BE2C (cell line): ENCODE results near the gene SSH3.

Source experiments
- DNase-seq: peaks from one replicate; pipeline ENCODE4 v3.0.0-alpha.2; 2020
- H3K27me3 ChIP-seq: fragments of 250-450 bp; sonication (Bioruptor Pico); 2 replicates; pipeline ENCODE4 v1.5.1; 2020; ENCODE audit warnings: mild to moderate bottlenecking
- H3K36me3 ChIP-seq: fragments of 250-450 bp; sonication (Bioruptor Pico); 2 replicates; pipeline ENCODE4 v1.5.1; 2020; ENCODE audit warnings: mild to moderate bottlenecking
- H3K4me1 ChIP-seq: fragments of 250-450 bp; sonication (Bioruptor Pico); 2 replicates; pipeline ENCODE4 v1.5.1; 2020
- H3K4me3 ChIP-seq: 2 replicates; pipeline ENCODE4 v1.5.1; 2011; ENCODE audit warnings: low read depth, low read length
- H3K9me3 ChIP-seq: fragments of 250-450 bp; sonication (Bioruptor Pico); 2 replicates; pipeline ENCODE4 v1.5.1; 2020
- TF ChIP-seq, protein P1 (sequence below): IDR thresholded peaks from 2 replicates; pipeline ENCODE4 v1.5.1; 2012; ENCODE audit warnings: mild to moderate bottlenecking, low read depth, low read length

The SSH3 gene

DNA sequence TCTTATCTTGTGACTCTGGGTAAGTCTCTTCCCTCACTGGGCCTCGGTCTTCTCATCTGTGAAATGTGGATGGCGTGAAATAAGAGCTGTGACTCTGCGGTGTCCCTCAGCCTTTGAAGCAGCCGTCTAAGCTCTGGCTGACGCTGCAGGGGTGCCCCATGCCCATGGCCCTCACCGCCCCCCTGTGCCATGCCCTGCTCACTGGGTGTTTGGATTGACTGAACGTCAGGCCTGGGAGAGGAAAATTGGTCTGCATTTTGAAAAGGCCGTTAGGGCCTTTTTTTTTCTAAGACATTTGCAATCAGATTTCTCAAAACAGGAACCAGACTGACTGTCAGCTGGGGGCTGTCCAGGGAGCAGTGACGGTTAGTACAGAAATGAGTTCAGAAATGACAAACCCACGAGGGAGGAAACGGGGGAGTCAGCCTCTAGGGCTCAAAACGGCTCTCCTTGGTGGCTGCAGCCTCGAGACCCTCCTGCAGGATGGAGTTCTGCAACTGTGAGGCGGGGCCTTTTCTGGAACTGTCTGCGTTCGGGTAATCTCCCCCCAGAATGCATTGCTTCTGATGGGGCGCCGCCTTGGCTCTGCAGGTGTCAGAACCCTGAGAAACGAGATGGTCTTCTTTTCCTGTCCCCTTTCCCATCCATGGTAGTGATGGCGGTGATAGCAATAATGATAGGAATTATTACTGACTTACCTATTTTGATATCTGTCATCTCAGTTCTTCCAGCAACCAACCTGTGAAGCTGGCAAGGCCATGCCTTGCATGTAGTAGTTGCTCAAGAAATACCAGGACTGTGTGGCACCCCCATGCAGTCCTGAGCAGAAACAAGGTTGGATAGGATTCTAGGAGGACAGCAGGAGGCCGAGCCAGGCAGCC is 35.0 kb upstream of the SSH3 start:
- DNase-seq = no peak
- Histone ChIP-seq H3K4me3 (peak overlapping the region; percentile 89; the same call in 1 of the 2 replicates), H3K4me1 (peaks cover 29% of the 10 kb centered on the region), H3K36me3 (peaks cover 18% of the 10 kb centered on the region), H3K9me3 (no peaks in the 10 kb centered on the region), H3K27me3 (no peaks in the 10 kb centered on the region)
- TF ChIP-seq, protein P1, sequence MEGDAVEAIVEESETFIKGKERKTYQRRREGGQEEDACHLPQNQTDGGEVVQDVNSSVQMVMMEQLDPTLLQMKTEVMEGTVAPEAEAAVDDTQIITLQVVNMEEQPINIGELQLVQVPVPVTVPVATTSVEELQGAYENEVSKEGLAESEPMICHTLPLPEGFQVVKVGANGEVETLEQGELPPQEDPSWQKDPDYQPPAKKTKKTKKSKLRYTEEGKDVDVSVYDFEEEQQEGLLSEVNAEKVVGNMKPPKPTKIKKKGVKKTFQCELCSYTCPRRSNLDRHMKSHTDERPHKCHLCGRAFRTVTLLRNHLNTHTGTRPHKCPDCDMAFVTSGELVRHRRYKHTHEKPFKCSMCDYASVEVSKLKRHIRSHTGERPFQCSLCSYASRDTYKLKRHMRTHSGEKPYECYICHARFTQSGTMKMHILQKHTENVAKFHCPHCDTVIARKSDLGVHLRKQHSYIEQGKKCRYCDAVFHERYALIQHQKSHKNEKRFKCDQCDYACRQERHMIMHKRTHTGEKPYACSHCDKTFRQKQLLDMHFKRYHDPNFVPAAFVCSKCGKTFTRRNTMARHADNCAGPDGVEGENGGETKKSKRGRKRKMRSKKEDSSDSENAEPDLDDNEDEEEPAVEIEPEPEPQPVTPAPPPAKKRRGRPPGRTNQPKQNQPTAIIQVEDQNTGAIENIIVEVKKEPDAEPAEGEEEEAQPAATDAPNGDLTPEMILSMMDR = no peak

DNA sequence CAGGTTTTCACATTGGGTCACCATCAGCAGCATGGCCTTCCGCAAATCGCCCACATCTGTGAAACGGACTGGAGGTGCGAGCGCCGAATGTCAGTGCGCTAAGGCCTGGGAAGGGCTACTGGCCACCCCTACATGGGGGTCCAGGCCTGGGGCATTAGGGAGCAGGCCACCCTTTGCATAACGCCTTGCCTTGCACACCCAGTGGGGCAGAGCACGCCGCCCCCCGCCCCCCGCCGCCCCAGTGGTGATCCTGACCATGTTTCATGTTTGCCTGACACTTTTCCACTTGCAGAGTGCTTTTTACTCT is 34.4 kb upstream of the SSH3 start:
- DNase-seq = no peak
- Histone ChIP-seq H3K4me1 (peaks cover 29% of the 10 kb centered on the region), H3K9me3 (no peaks in the 10 kb centered on the region), H3K4me3 (no peak overlapping the region), H3K27me3 (no peaks in the 10 kb centered on the region), H3K36me3 (peaks cover 18% of the 10 kb centered on the region)
- TF ChIP-seq, protein P1 = no peak

DNA sequence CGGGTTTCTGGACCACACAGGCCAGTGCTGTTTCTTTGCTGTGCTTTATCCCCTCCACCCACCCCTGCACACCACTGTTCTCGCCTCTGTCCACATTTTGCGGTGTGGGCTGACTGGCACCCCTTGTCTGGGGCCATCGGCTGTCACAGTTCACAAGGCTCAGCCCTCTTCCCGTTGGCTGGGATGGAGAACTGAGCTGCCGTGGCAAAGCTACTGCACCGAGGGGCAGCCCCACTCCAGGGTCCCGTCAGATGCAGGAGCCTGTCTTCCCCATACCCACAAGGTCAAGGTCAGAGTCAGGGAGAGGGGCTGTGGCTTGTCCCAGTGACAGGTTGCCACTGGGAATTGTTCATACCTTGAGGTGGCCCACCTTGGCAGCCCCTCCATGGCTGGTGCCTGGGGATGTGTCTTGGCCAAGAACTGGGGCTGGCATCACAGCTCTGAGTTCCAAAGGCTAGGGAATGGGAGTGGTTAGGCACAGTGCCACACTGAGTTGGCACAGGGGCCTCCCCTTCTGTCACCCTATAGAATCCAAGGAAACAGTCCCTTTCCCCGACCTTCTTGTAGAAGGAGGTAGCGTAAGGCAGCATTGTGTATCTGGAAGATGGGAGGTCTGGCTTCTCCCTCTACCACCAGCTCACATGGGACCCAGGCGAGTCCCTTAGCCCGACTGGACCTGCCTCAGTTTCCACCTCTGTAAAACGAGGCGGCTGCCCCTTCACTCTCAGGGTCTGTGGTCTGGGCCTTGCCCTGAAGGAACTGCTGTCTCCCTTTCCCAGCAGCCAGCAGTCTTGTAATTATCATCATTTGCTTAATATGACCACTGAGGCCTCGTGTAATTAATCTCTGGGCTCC is 33.7 kb upstream of the SSH3 start:
- Histone ChIP-seq H3K36me3 (peaks cover 18% of the 10 kb centered on the region), H3K27me3 (no peaks in the 10 kb centered on the region), H3K4me3 (peak overlapping the region; percentile 28), H3K4me1 (peaks cover 29% of the 10 kb centered on the region), H3K9me3 (no peaks in the 10 kb centered on the region)
- DNase-seq = no peak
- TF ChIP-seq, protein P1 = no peak

DNA sequence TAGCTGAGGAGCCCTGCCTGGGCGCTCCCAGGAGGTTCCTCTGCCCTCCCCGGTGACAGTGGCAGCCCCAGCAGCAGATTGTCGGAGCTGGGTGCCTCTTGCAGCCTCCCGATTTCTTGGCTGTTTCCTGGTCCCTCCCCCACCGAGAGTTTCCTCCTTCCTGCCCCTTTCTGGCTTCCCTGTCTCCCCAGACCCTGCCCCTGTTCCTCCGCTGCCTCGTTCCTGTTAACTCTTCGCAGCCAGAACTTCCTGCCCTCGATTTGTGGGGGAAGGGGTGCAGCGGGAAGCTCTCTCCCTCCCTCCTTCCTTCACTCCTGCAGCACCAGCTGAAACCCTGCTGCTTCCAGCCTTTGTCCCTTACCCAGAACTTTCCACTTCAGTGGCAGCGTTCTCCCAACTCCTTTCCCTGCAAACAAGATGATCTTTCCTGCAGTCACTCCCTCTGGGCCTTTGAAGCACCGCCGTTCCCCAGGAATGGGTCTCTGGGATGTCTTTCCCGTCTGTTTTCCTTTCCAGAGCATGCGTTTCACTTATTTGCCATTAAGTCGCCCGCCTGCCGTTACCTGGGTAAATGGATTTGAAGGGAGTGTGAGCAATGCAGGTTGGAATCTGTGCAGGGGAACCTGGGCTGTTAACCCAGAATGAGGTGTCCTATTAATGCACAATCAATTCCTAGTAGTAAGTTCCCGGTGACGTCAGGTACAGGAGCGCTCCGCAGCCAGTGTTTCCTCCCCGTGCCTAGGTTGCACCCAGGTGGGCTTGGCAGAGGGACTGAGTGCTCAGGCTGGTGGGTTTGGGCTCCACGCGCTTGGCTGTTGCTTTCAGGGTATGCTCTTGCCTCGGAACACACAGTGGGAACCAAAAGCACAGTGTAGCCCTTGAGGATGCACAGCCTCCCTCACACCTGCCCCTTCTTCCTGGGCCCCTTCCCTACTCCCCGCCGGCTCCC is 32.8 kb upstream of the SSH3 start:
- H3K4me3 ChIP-seq = peak overlapping the region; percentile 28
- no peaks in the 10 kb centered on the region for H3K9me3 ChIP-seq
- peaks cover 18% of the 10 kb centered on the region for H3K36me3 ChIP-seq
- no peaks in the 10 kb centered on the region for H3K27me3 ChIP-seq
- no peak for DNase-seq
- peaks cover 29% of the 10 kb centered on the region for H3K4me1 ChIP-seq
- TF ChIP-seq, protein P1 = no peak

DNA sequence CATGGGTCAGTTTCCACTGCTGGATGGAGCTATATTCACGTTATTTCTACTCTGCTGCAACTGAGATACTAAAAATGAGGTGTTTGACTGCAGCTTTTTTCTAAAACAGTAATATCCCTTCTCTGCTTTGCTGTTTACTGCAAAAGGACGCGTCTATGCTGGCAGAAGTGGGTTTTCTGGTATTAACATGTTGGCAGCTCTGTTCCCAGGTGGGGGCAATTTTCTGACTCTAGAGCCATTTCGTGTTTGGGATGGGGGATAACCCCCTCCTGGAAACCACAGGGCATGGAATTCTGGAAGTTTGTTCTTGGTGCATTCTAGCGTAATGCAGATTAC is 32.2 kb upstream of the SSH3 start:
- peaks cover 33% of the 10 kb centered on the region for H3K4me1 ChIP-seq
- H3K9me3 ChIP-seq = no peaks in the 10 kb centered on the region
- TF ChIP-seq, protein P1 = no peak
- H3K27me3 ChIP-seq = no peaks in the 10 kb centered on the region
- H3K4me3 ChIP-seq = peak overlapping the region; percentile 5; the same call in 1 of the 2 replicates
- H3K36me3 ChIP-seq = peaks cover 21% of the 10 kb centered on the region
- no peak for DNase-seq
